IMR-90 (cell line): ENCODE results near the gene KRTAP10-1. TPM values are rescaled to one million over a fixed set of nuclear protein-coding genes. Genes with fewer than 3 reads are reported as not detected.

Source experiments
- ATAC-seq: fragments of 200-7000 bp; cut with Tn5 transposase; 2 replicates; pipeline ENCODE4 v1.9.1; 2020; ENCODE audit warnings: low read depth, mild to moderate bottlenecking, moderate library complexity
- BruUV-seq: library from RNA; stranded (reverse); fragments of 400-500 nt; replicated peaks from 2 replicates; lab custom pipeline; 2021; lab: Mats Ljungman, UMichigan
- CTCF ChIA-PET: fragments of 300-600 bp; formaldehyde crosslinking; extraction: SDS; loops from one replicate; lab custom pipeline; 2021; ENCODE audit warnings: antibody characterized with exemption; lab: Yijun Ruan, JAX
- POLR2A ChIA-PET: fragments of 300-600 bp; sonication (Branson Sonifier 250); formaldehyde crosslinking; loops from one replicate; lab custom pipeline; 2022; ENCODE audit warnings: antibody characterized with exemption; ENCODE audit not compliant: unreplicated experiment; lab: Charles Lee
- DNase-seq: peaks from one replicate; pipeline ENCODE4 v3.0.0; 2013
- H2AFZ ChIP-seq: replicated peaks from 2 replicates; pipeline ENCODE3; 2013; ENCODE audit warnings: low read length, mild to moderate bottlenecking; ENCODE audit not compliant: poor library complexity
- H2AK5ac ChIP-seq: 2 replicates; pipeline ENCODE4 v1.6.1; 2013; ENCODE audit warnings: low read depth, low read length, inconsistent platforms
- H2AK9ac ChIP-seq: replicated peaks from 2 replicates; pipeline ENCODE3; 2013; ENCODE audit warnings: mild to moderate bottlenecking, low read depth, low read length, moderate library complexity; ENCODE audit not compliant: poor library complexity
- H2BK120ac ChIP-seq: 2 replicates; pipeline ENCODE4 v1.6.1; 2013; ENCODE audit warnings: low read depth, low read length, inconsistent platforms
- H2BK15ac ChIP-seq: 3 replicates; pipeline ENCODE4 v1.6.1; 2013; ENCODE audit warnings: low read depth, low read length, inconsistent platforms
- H2BK20ac ChIP-seq: 2 replicates; pipeline ENCODE4 v1.6.1; 2013; ENCODE audit warnings: low read depth, mild to moderate bottlenecking, inconsistent platforms, low read length, moderate library complexity
- H2BK5ac ChIP-seq: 2 replicates; pipeline ENCODE4 v1.6.1; 2013; ENCODE audit warnings: mild to moderate bottlenecking, low read depth, low read length, inconsistent platforms; ENCODE audit not compliant: poor library complexity, severe bottlenecking
- H3K14ac ChIP-seq: replicated peaks from 2 replicates; pipeline ENCODE4 v1.6.1; 2013; ENCODE audit warnings: low read depth, low read length, inconsistent platforms
- H3K18ac ChIP-seq: 2 replicates; pipeline ENCODE4 v1.6.1; 2013; ENCODE audit warnings: low read depth, low read length, control low read depth
- H3K23ac ChIP-seq: 2 replicates; pipeline ENCODE4 v1.6.1; 2013; ENCODE audit warnings: low read depth, low read length, inconsistent platforms
- H3K27ac ChIP-seq: 2 replicates; pipeline ENCODE4 v1.5.1; 2013; ENCODE audit warnings: mild to moderate bottlenecking, control low read depth, low read length; ENCODE audit not compliant: insufficient read depth
- H3K27me3 ChIP-seq: 2 replicates; pipeline ENCODE4 v1.6.1; 2013; ENCODE audit warnings: low read length; ENCODE audit not compliant: control insufficient read depth, insufficient read depth
- H3K36me3 ChIP-seq: 2 replicates; pipeline ENCODE4 v1.6.1; 2013; ENCODE audit warnings: low read length, mixed read lengths; ENCODE audit not compliant: control insufficient read depth, insufficient read depth
- H3K4ac ChIP-seq: 2 replicates; pipeline ENCODE4 v1.6.1; 2013; ENCODE audit warnings: low read depth, low read length, inconsistent platforms
- H3K4me1 ChIP-seq: 2 replicates; pipeline ENCODE4 v1.6.1; 2013; ENCODE audit warnings: low read length, mixed read lengths; ENCODE audit not compliant: control insufficient read depth, insufficient read depth
- H3K4me2 ChIP-seq: 2 replicates; pipeline ENCODE4 v1.6.1; 2013; ENCODE audit warnings: low read depth, mild to moderate bottlenecking, control low read depth, low read length, moderate library complexity
- H3K4me3 ChIP-seq: 2 replicates; pipeline ENCODE4 v1.5.1; 2013; ENCODE audit warnings: low read depth, mild to moderate bottlenecking, control low read depth, low read length, moderate library complexity; ENCODE audit not compliant: insufficient read depth
- H3K56ac ChIP-seq: 2 replicates; pipeline ENCODE4 v1.6.1; 2013; ENCODE audit warnings: low read length, inconsistent platforms; ENCODE audit not compliant: insufficient read depth; ENCODE audit errors: extremely low read depth
- H3K79me1 ChIP-seq, 2 experiments: 2 replicates each; pipeline ENCODE4 v1.6.1; 2013; ENCODE audit warnings: low read length in 2 of 2, inconsistent platforms in 1 of 2, low read depth in 1 of 2
- H3K9ac ChIP-seq: 2 replicates; pipeline ENCODE4 v1.6.1; 2013; ENCODE audit warnings: low read depth, low read length, control low read depth
- H3K9me1 ChIP-seq: 2 replicates; pipeline ENCODE4 v1.6.1; 2013; ENCODE audit warnings: low read length, inconsistent platforms; ENCODE audit not compliant: insufficient read depth
- H3K9me3 ChIP-seq: 2 replicates; pipeline ENCODE4 v1.6.1; 2013; ENCODE audit warnings: low read length; ENCODE audit not compliant: control insufficient read depth, insufficient read depth
- H4K20me1 ChIP-seq: 2 replicates; pipeline ENCODE4 v1.6.1; 2013; ENCODE audit warnings: low read length, inconsistent platforms; ENCODE audit not compliant: insufficient read depth
- H4K5ac ChIP-seq: 2 replicates; pipeline ENCODE4 v1.6.1; 2013; ENCODE audit warnings: mild to moderate bottlenecking, low read depth, low read length, control low read depth
- H4K8ac ChIP-seq, 2 experiments: 2 replicates each; pipeline ENCODE4 v1.6.1; 2013; ENCODE audit warnings: low read depth in 2 of 2, low read length in 2 of 2, control low read depth in 1 of 2, inconsistent platforms in 1 of 2
- H4K91ac ChIP-seq: 2 replicates; pipeline ENCODE4 v1.6.1; 2013; ENCODE audit warnings: low read depth, low read length, inconsistent platforms; ENCODE audit not compliant: insufficient read depth
- BHLHE40 ChIP-seq: fragments of 150-350 bp; IDR thresholded peaks from 2 replicates; pipeline ENCODE4 v1.6.1; 2016; ENCODE audit warnings: mild to moderate bottlenecking, low read depth, low read length
- CEBPB ChIP-seq: IDR thresholded peaks from 2 replicates; pipeline ENCODE4 v1.6.1; 2012; ENCODE audit warnings: low read depth, low read length, improper control_type of control experiment
- CHD1 ChIP-seq: IDR thresholded peaks from 2 replicates; pipeline ENCODE4 v1.6.1; 2012; ENCODE audit warnings: low read depth, low read length, improper control_type of control experiment
- FOS ChIP-seq: fragments of 150-350 bp; IDR thresholded peaks from 2 replicates; pipeline ENCODE4 v1.6.1; 2016; ENCODE audit warnings: low read depth, low read length
- MAZ ChIP-seq: IDR thresholded peaks from 2 replicates; pipeline ENCODE4 v1.6.1; 2012; ENCODE audit warnings: low read depth, mild to moderate bottlenecking, low read length, improper control_type of control experiment, moderate library complexity, borderline replicate concordance
- MXI1 ChIP-seq: IDR thresholded peaks from 2 replicates; pipeline ENCODE4 v1.6.1; 2012; ENCODE audit warnings: low read depth, mild to moderate bottlenecking, low read length, moderate library complexity, borderline replicate concordance
- NFE2L2 ChIP-seq: fragments of 150-350 bp; IDR thresholded peaks from 2 replicates; pipeline ENCODE4 v1.6.1; 2016; ENCODE audit warnings: low read depth, mild to moderate bottlenecking, low read length
- POLR2A ChIP-seq: IDR thresholded peaks from 2 replicates; pipeline ENCODE4 v1.6.1; 2012; ENCODE audit warnings: mild to moderate bottlenecking, low read depth, low read length
- RAD21 ChIP-seq: IDR thresholded peaks from 2 replicates; pipeline ENCODE4 v1.6.1; 2012; ENCODE audit warnings: low read length, improper control_type of control experiment
- RCOR1 ChIP-seq: IDR thresholded peaks from 2 replicates; pipeline ENCODE4 v1.6.1; 2012; ENCODE audit warnings: mild to moderate bottlenecking, low read length, improper control_type of control experiment; ENCODE audit not compliant: insufficient replicate concordance
- RFX5 ChIP-seq: IDR thresholded peaks from 2 replicates; pipeline ENCODE4 v1.8.0; 2012; ENCODE audit warnings: low read depth, mild to moderate bottlenecking, low read length, moderate library complexity
- SMC3 ChIP-seq: fragments of 150-350 bp; IDR thresholded peaks from 2 replicates; pipeline ENCODE4 v1.6.1; 2016; ENCODE audit warnings: low read depth, mild to moderate bottlenecking, antibody characterized with exemption, low read length, moderate library complexity
- WGBS, 2 experiments: methylation state at CpG; one replicate each; pipeline versions ENCODE4 v1.1.5 to v1.1.7; 2013; ENCODE audit warnings: missing lambda C conversion rate in 2 of 2; ENCODE audit not compliant: insufficient read length in 1 of 2; ENCODE audit errors: extremely low coverage in 2 of 2; 5-methylcytosine and 5-hydroxymethylcytosine counted together
- dilution Hi-C: fragments of 300-500 bp; cut with HindIII; formaldehyde crosslinking; loops from one replicate; pipeline ENCODE4 v1.14.3; 2018; ENCODE audit warnings: low sequenced_read_pairs; ENCODE audit not compliant: unreplicated experiment
- in situ Hi-C: fragments of 300-500 bp; cut with MboI; formaldehyde crosslinking; loops from 3 replicates; pipeline ENCODE4 v1.14.3; 2019; ENCODE audit warnings: low sequenced_read_pairs, inconsistent platforms, mixed read lengths
- intact Hi-C: fragments of 100-400 bp; cut with micrococcal nuclease; formaldehyde crosslinking; loops from 2 replicates; pipeline ENCODE4 v1.10.0; 2022
- polyA plus RNA-seq, 3 experiments: library from polyadenylated mRNA; depleted of rRNA; stranded (reverse); fragments of >200 nt; gene quantifications; 2 replicates each; pipeline ENCODE4 v1.2.3, GENCODE V29; 2012; ENCODE audit warnings: low replicate concordance in 1 of 3
- total RNA-seq: library from RNA; depleted of rRNA; stranded (reverse); fragments of >200 nt; gene quantifications from 2 replicates; pipeline ENCODE4 v1.2.3, GENCODE V29; 2012

The KRTAP10-1 gene
- total and polyA plus RNA-seq, 2 of the 4 experiments (the other 2 are of a cell fraction) = not detected

DNA sequence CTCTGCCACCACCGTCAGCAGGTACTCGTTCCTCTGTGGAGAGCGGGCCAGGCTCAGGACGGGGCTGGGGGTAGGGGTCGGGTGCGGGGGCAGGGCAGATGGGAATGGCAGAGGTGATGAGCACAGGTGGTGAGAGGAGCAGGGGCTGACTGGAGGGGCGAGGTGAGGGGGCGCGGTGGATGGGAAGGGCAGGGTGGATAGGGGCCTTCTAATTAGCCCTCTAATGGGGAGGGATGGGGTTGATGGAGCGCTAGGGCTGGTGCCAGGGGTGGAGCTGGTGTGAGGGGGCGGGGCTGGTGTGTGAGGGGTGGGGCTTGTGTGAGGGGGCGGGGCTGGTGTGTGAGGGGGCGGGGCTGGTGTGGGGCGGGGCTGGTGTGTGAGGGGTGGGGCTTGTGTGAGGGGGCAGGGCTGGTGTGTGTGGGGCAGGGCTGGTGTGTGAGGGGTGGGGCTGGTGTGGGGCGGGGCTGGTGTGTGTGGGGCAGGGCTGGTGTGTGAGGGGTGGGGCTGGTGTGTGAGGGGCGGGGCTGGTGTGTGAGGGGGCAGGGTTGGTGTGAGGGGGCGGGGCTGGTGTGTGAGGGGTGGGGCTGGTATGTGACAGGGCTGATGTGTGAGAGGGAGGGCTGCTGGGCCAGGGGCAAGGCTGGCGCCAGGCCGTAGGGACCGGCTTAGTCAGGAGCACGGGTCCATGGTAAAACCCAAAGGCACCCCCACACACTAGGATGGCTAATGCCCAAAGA lies 5.9 kb downstream of the KRTAP10-1 start:
- WGBS, 2 experiments = 79% methylated on average over 4 of the region's 21 CpGs; no CpG with 5 or more reads in 1 of the 2 experiments
- H4K91ac ChIP-seq = no peak overlapping the region
- ATAC-seq (no peak), DNase-seq (no peak)
- H3K36me3 ChIP-seq = no peaks in the 10 kb centered on the region
- no peak overlapping the region for H4K8ac ChIP-seq
- peaks cover 11% of the 10 kb centered on the region; the same call in 1 of the 2 replicates for H3K9me3 ChIP-seq
- H3K4me3 ChIP-seq = no peak overlapping the region
- CTCF ChIA-PET = no interaction called here
- H2AFZ ChIP-seq = no peak overlapping the region
- in situ Hi-C loops (no loop called here), intact Hi-C loops (no loop called here), dilution Hi-C loops (no loop called here)
- no peak overlapping the region for H3K56ac ChIP-seq
- H2AK5ac ChIP-seq = no peak overlapping the region
- H3K4me1 ChIP-seq = no peaks in the 10 kb centered on the region
- H2BK15ac ChIP-seq = no peak overlapping the region
- H4K5ac ChIP-seq = no peak overlapping the region
- TF ChIP-seq POLR2A (no peak), MAZ (no peak), MXI1 (no peak), CHD1 (no peak), RAD21 (no peak), BHLHE40 (no peak), RFX5 (no peak), NFE2L2 (no peak), CEBPB (no peak), RCOR1 (no peak), SMC3 (no peak), FOS (no peak)
- no peak overlapping the region for H2BK120ac ChIP-seq
- no peak overlapping the region for H3K4ac ChIP-seq
- no peak overlapping the region for H3K18ac ChIP-seq
- POLR2A ChIA-PET = no interaction called here
- BruUV-seq = no TSS peak
- no peak overlapping the region for H2AK9ac ChIP-seq
- H3K23ac ChIP-seq = no peak overlapping the region
- H3K27ac ChIP-seq = no peak overlapping the region
- no peaks in the 10 kb centered on the region for H4K20me1 ChIP-seq
- H3K14ac ChIP-seq = no peak overlapping the region
- no peak overlapping the region for H2BK5ac ChIP-seq
- H3K4me2 ChIP-seq = no peak overlapping the region
- H3K79me1 ChIP-seq = no peaks in the 10 kb centered on the region
- no peak overlapping the region for H2BK20ac ChIP-seq
- H3K27me3 ChIP-seq = 0 out of 2 replicates have a peak, but pooled peaks cover 2% of the 10 kb centered on the region
- no peaks in the 10 kb centered on the region for H3K9me1 ChIP-seq
- H3K9ac ChIP-seq = no peak overlapping the region
